Measurements from ENCODE around the gene CCNE1. TPM values are rescaled to one million over a fixed set of nuclear protein-coding genes. Genes with fewer than 3 reads are reported as not detected.
"Not testable (repeated sequence)": the region's sequence is repeated elsewhere in the genome, so short reads cannot be mapped to it uniquely, and the experiment has no call there.

Gene CCNE1
- total RNA-seq, 1 donor from 2014 or later: 7.6 TPM

GRCh38 chr19:29798774-29799497 is 12.9 kb upstream of the CCNE1 start:
- no peaks in the 10 kb centered on the region for H3K36me3 Mint-ChIP-seq (ENCODE audit: low read depth)
- no peaks in the 10 kb centered on the region for H3K9me3 Mint-ChIP-seq (ENCODE audit: low read depth)
- peaks cover 6% of the 10 kb centered on the region for H3K27me3 Mint-ChIP-seq (ENCODE audit: low read depth)
- H3K4me3 Mint-ChIP-seq (ENCODE audit: unreplicated experiment): no peak overlapping the region
- TF ChIP-seq, protein P1, sequence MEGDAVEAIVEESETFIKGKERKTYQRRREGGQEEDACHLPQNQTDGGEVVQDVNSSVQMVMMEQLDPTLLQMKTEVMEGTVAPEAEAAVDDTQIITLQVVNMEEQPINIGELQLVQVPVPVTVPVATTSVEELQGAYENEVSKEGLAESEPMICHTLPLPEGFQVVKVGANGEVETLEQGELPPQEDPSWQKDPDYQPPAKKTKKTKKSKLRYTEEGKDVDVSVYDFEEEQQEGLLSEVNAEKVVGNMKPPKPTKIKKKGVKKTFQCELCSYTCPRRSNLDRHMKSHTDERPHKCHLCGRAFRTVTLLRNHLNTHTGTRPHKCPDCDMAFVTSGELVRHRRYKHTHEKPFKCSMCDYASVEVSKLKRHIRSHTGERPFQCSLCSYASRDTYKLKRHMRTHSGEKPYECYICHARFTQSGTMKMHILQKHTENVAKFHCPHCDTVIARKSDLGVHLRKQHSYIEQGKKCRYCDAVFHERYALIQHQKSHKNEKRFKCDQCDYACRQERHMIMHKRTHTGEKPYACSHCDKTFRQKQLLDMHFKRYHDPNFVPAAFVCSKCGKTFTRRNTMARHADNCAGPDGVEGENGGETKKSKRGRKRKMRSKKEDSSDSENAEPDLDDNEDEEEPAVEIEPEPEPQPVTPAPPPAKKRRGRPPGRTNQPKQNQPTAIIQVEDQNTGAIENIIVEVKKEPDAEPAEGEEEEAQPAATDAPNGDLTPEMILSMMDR (IDR thresholded peaks at IDR 0.05): no peak
- H3K4me1 Mint-ChIP-seq (ENCODE audit: low read depth): peaks cover 6% of the 10 kb centered on the region
- H3K27ac Mint-ChIP-seq (ENCODE audit: unreplicated experiment): peak overlapping the region; percentile 75
- DNase-seq (ENCODE audit: low spot score): peak; percentile 43

DNA sequence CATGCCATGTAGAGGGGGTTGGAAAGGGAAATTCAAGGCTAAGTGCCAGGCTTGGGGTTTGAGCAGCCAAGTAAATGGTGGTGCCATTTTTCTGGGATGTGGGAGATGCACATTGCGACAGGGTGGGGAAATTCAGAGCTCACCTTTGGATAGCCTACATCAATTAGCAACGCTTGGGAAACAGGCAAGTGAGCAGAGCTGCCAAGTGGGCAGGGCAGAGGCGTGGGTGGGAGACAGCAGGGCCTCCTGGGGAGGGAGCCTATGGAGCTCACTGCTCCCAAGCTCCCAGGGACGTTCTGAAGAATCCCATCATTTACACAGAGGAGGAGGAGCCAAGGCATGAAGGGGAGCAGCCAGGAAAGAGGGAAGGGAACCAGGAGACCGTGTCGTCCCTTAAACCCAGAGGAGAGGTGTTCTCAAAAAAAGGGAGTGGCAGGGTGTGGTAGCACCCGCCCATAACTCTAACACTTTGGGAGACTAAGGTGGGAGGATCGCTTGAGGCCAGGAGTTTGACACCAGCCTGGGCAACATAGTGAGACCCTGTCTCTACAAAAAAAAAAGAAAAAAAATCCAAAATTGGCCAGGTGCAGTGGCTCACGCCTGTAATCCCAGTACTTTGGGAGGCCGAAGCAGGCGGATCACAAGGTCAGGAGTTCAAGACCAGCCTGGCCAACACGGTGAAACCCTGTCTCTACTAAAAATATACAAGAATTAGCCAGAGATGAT is 11.5 kb upstream of the CCNE1 start:
- H3K27me3 Mint-ChIP-seq (ENCODE audit: low read depth): peaks cover 4% of the 10 kb centered on the region
- no peaks in the 10 kb centered on the region for H3K9me3 Mint-ChIP-seq (ENCODE audit: low read depth)
- no peaks in the 10 kb centered on the region for H3K36me3 Mint-ChIP-seq (ENCODE audit: low read depth)
- no peak overlapping the region for H3K4me3 Mint-ChIP-seq (ENCODE audit: unreplicated experiment)
- H3K4me1 Mint-ChIP-seq (ENCODE audit: low read depth): peaks cover 6% of the 10 kb centered on the region
- TF ChIP-seq, protein P1 (IDR thresholded peaks at IDR 0.05): no peak
- no peak overlapping the region for H3K27ac Mint-ChIP-seq (ENCODE audit: unreplicated experiment)
- DNase-seq (ENCODE audit: low spot score): peak; percentile 41

DNA sequence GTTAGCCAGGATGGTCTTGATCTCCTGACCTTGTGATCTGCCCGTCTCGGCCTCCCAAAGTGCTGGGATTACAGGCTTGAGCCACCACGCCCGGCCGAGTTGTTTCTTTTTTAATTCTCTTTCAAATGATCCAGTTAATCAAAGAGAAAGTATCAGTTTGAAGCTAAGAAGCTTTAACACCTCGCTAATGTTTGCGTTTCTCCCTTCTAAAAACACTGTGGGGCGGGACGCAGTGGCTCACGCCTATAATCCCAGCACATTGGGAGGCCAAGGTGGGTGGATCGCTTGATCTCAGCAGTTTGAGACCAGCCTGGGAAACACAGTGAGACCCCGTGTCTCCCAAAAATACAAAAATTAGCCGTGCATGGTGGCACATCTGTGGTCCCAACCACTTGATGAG is 7.8 kb upstream of the CCNE1 start:
- H3K9me3 Mint-ChIP-seq (ENCODE audit: low read depth); H3K27ac Mint-ChIP-seq (ENCODE audit: unreplicated experiment); H3K27me3 Mint-ChIP-seq (ENCODE audit: low read depth); H3K36me3 Mint-ChIP-seq (ENCODE audit: low read depth); H3K4me1 Mint-ChIP-seq (ENCODE audit: low read depth); H3K4me3 Mint-ChIP-seq (ENCODE audit: unreplicated experiment): not testable (repeated sequence)
- peak; percentile 21 for DNase-seq (ENCODE audit: low spot score)

- TF ChIP-seq, protein P1 (IDR thresholded peaks at IDR 0.05): no peak
- Mint-ChIP-seq H3K36me3 (ENCODE audit: low read depth) (no peaks in the 10 kb centered on the region), H3K4me3 (ENCODE audit: unreplicated experiment) (no peak overlapping the region), H3K4me1 (ENCODE audit: low read depth) (no peaks in the 10 kb centered on the region), H3K27me3 (ENCODE audit: low read depth) (no peaks in the 10 kb centered on the region), H3K27ac (ENCODE audit: unreplicated experiment) (no peak overlapping the region), H3K9me3 (ENCODE audit: low read depth) (no peaks in the 10 kb centered on the region)
- peak; percentile 9 for DNase-seq (ENCODE audit: low spot score)
Observed at GRCh38 chr19:29804493-29804892, 7.3 kb upstream of the CCNE1 start.

- TF ChIP-seq, protein P1 (IDR thresholded peaks at IDR 0.05): no peak
- Mint-ChIP-seq H3K4me1 (ENCODE audit: low read depth) (no peaks in the 10 kb centered on the region), H3K27ac (ENCODE audit: unreplicated experiment) (no peak overlapping the region), H3K4me3 (ENCODE audit: unreplicated experiment) (no peak overlapping the region), H3K27me3 (ENCODE audit: low read depth) (no peaks in the 10 kb centered on the region), H3K36me3 (ENCODE audit: low read depth) (no peaks in the 10 kb centered on the region), H3K9me3 (ENCODE audit: low read depth) (no peaks in the 10 kb centered on the region)
- peak; percentile 51 for DNase-seq (ENCODE audit: low spot score)
Observed at GRCh38 chr19:29805031-29805965, 6.5 kb upstream of the CCNE1 start.
